Right atrium auricular region (tissue), 2 donors: ENCODE measurements around the gene TPSAB1. TPM values are rescaled to one million over a fixed set of nuclear protein-coding genes. Genes with fewer than 3 reads are reported as not detected.
"Not testable (repeated sequence)": the region's sequence is repeated elsewhere in the genome, so short reads cannot be mapped to it uniquely, and the experiment has no call there.

ENCODE experiments used
- DNase-seq: peaks from one replicate; pipeline ENCODE4 v3.0.0-alpha.2; 2019; ENCODE audit warnings: low spot score
- H3K27ac ChIP-seq, 2 donors: fragments of 200-600 bp; sonication (generic); 1 replicate in 1 of 2; 2 replicates in 1 of 2; pipeline ENCODE4 v1.5.1; 2016 to 2019
- H3K27me3 ChIP-seq, 2 donors: fragments of 200-600 bp; sonication (generic); one replicate each; pipeline versions ENCODE4 v1.5.1 to v1.6.0; 2017 to 2019
- H3K36me3 ChIP-seq: fragments of 200-600 bp; sonication (generic); one replicate; pipeline ENCODE4 v1.5.1; 2016
- H3K4me1 ChIP-seq, 2 donors: fragments of 200-600 bp; sonication (generic); one replicate each; pipeline versions ENCODE4 v1.5.1 to v1.6.0; 2017 to 2019
- H3K4me3 ChIP-seq, 2 donors: fragments of 200-600 bp; sonication (generic); 1 replicate in 1 of 2; 2 replicates in 1 of 2; pipeline ENCODE4 v1.5.1; 2017 to 2019; ENCODE audit warnings: mild to moderate bottlenecking in 1 of 2, moderate library complexity in 1 of 2
- H3K9me3 ChIP-seq, 2 donors: fragments of 200-600 bp; sonication (generic); one replicate each; pipeline ENCODE4 v1.5.1; 2019
- total RNA-seq, 2 donors: library from RNA; depleted of rRNA; stranded (reverse); fragments of >200 nt; gene quantifications; one replicate each; pipeline ENCODE4 v1.1.0, GENCODE V29; 2016
- TF ChIP-seq, protein P1 (sequence below), 2 donors: fragments of 200-600 bp; sonication (generic); IDR thresholded peaks; one replicate each; pipeline ENCODE4 v1.5.1; 2019; ENCODE audit warnings: antibody characterized with exemption in 2 of 2

Gene TPSAB1
- total RNA-seq, 2 donors from 2014 or later, result 2.6 to 8.9 TPM

- TF ChIP-seq, protein P1, sequence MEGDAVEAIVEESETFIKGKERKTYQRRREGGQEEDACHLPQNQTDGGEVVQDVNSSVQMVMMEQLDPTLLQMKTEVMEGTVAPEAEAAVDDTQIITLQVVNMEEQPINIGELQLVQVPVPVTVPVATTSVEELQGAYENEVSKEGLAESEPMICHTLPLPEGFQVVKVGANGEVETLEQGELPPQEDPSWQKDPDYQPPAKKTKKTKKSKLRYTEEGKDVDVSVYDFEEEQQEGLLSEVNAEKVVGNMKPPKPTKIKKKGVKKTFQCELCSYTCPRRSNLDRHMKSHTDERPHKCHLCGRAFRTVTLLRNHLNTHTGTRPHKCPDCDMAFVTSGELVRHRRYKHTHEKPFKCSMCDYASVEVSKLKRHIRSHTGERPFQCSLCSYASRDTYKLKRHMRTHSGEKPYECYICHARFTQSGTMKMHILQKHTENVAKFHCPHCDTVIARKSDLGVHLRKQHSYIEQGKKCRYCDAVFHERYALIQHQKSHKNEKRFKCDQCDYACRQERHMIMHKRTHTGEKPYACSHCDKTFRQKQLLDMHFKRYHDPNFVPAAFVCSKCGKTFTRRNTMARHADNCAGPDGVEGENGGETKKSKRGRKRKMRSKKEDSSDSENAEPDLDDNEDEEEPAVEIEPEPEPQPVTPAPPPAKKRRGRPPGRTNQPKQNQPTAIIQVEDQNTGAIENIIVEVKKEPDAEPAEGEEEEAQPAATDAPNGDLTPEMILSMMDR (IDR thresholded peaks at IDR 0.05), result no peak
- no peak for DNase-seq
- Histone ChIP-seq H3K4me3 (no peak within 1 kb of the TSS), H3K9me3 (no peaks in the 10 kb centered on the region), H3K27ac (no peak within 1 kb of the TSS), H3K27me3 (no peaks in the 10 kb centered on the region), H3K36me3 (no peaks in the 10 kb centered on the region), H3K4me1 (no peaks in the 10 kb centered on the region)
Measured at GRCh38 chr16:1225051-1225451, 15.5 kb upstream of the TPSAB1 start, which contains the start of gene TPSG1. TPSG1 (minus strand) TSS chr16:1225268; CDS start chr16:1225252, 16 bp downstream.

DNA sequence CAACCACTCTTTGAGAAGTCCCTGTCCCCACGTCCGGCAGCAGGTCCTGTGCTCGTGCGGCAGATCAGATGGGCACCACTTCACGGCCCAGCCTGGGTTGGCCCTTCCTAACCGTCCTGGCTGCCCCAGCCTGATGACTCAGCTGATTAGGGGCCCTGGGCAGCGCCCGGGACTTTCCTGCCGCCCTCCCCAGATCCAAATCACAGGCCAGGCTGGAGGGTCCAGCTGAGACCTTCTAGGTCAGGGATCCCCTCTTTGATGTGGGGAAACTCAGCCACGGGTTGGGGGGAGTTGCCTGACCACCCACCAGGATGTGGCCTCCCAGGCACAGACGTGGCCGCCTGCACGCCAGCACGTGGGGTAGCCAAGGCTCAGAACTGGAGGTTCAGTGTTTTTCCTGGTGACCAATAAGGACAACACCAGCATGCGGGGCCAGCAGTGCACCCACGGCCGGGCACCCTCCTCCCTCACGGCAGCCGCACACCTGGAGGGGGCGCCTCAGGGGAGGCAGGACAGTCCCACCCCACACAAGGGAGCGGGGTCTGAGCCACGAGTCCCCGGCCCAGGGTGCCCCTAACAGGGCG is 14.7 kb upstream of the TPSAB1 start:
- not testable (repeated sequence) for H3K4me1 ChIP-seq, H3K27ac ChIP-seq, DNase-seq, H3K36me3 ChIP-seq, H3K4me3 ChIP-seq, H3K9me3 ChIP-seq, H3K27me3 ChIP-seq

DNA sequence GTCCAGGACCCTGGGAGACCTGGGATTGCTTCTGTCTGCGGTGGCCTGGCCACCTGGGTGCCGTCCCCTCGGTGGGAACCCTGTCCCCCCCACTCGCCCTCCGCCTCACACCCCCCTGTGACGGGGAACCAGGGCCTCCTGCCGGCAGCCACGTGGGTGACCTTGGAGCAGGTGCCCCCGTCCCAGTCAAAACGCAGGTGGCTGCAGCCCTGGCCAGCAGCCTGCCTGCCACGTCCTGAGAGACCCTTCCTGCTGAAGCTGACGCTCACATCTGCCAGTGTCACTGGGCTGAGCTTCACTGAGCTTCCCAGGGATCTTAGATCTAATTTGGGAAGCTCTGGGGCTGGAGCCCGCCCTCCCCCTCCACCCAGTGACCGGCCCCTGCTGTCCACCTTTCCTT is 13.8 kb upstream of the TPSAB1 start:
- DNase-seq, H3K9me3 ChIP-seq, H3K27ac ChIP-seq, H3K36me3 ChIP-seq, H3K27me3 ChIP-seq, H3K4me1 ChIP-seq, H3K4me3 ChIP-seq: not testable (repeated sequence)

DNA sequence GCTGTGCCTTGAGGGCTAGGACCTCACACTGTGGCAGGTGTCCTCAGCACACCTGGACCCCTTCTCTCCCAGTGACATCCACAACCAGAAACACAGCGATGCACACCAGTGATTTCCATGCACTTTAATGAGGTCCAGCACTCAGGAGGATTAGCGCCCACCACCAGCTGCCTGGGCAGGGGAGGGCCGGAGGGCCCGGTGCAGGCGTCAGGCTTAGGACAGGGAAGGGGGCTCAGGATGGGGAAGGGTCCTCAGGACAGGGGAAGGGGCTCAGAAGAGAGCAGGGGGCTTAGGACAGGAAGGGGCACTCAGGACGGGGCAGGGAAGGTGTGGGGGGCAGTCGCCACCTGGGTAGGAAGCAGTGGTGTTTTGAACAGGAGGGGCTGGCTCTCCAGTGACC is 12.3 kb upstream of the TPSAB1 start:
- not testable (repeated sequence) for H3K27ac ChIP-seq, H3K4me3 ChIP-seq, DNase-seq, H3K4me1 ChIP-seq, H3K36me3 ChIP-seq, H3K27me3 ChIP-seq, H3K9me3 ChIP-seq

GRCh38 chr16:1229476-1229875 is 11.0 kb upstream of the TPSAB1 start:
- not testable (repeated sequence) for H3K36me3 ChIP-seq, H3K9me3 ChIP-seq, H3K27ac ChIP-seq, H3K27me3 ChIP-seq, H3K4me3 ChIP-seq, DNase-seq, H3K4me1 ChIP-seq

GRCh38 chr16:1230084-1230470 is 10.4 kb upstream of the TPSAB1 start, which contains the start of gene TPSB2:
TPSB2 (minus strand) TSS chr16:1230184; CDS start chr16:1229951, 233 bp downstream.
- not testable (repeated sequence) for H3K27me3 ChIP-seq, H3K27ac ChIP-seq, DNase-seq, H3K9me3 ChIP-seq, H3K4me1 ChIP-seq, H3K4me3 ChIP-seq, H3K36me3 ChIP-seq

DNA sequence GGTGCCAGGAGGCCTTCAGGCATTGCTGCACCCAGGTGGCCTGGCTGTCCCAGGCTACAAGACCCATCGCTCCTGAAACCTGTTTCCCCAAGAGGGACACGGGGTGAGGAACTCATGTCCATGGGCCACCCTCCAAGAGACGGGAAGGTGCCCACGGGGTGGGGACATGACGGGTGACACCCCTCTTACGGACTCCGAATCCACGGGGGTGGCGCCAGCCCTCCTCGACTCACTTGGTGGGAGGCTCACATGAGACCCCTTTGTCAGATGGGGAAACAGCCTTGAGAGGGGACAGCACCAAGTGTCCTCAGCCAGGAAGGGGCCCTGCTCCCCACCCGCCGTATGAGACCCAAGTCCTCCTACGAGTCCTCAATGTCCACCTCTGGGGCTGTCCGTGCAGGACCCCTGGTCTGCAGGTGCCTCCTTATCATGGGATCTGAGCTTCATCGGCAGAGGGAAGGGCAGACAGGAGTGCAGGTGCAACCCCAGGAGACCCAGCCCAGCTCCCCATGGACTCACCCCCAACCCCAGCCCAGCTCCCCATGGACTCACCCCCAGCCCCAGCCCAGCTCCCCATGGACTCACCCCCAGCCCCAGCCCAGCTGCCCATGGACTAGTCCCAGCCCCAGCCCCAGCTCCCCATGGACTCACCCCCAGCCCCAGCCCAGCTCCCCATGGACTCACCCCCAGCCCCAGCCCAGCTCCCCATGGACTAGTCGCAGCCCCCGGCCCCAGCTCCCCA is 9.9 kb upstream of the TPSAB1 start:
- not testable (repeated sequence) for DNase-seq, H3K27ac ChIP-seq, H3K4me3 ChIP-seq, H3K9me3 ChIP-seq, H3K4me1 ChIP-seq, H3K36me3 ChIP-seq, H3K27me3 ChIP-seq

DNA sequence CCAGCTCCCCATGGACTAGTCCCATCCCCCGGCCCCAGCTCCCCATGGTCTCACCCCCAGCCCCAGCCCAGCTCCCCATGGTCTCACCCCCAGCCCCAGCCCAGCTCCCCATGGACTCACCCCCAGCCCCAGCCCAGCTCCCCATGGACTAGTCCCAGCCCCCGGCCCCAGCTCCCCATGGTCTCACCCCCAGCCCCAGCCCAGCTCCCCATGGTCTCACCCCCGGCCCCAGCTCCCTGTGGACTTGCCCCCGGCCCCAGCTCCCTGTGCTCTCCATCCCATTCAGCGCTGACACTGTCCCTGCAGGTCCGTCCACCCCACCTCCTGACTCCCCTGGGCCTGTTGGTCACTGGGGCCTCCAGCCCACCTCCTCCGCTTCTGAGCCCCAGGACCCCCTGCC is 9.2 kb upstream of the TPSAB1 start:
- H3K36me3 ChIP-seq, H3K27ac ChIP-seq, DNase-seq, H3K4me3 ChIP-seq, H3K9me3 ChIP-seq, H3K4me1 ChIP-seq, H3K27me3 ChIP-seq: not testable (repeated sequence)

GRCh38 chr16:1232049-1232748 is 8.3 kb upstream of the TPSAB1 start:
- H3K36me3 ChIP-seq, H3K9me3 ChIP-seq, H3K4me3 ChIP-seq, H3K4me1 ChIP-seq, H3K27ac ChIP-seq, DNase-seq, H3K27me3 ChIP-seq: not testable (repeated sequence)

GRCh38 chr16:1236659-1237058 is 3.8 kb upstream of the TPSAB1 start:
- H3K27me3 ChIP-seq, result not testable (repeated sequence)

More at GRCh38 chr16:1236659-1237058, 3.8 kb upstream of the TPSAB1 start:
- not testable (repeated sequence) for H3K36me3 ChIP-seq, H3K27ac ChIP-seq, DNase-seq, H3K4me1 ChIP-seq, H3K4me3 ChIP-seq, H3K9me3 ChIP-seq
